Pancreas (tissue), 10 donors: Measurements from ENCODE around the gene ACTG2. TPM values are rescaled to one million over a fixed set of nuclear protein-coding genes. Genes with fewer than 3 reads are reported as not detected.
A peak's percentile ranks its signal among the peaks of the same experiment; 100 is the strongest.

Experiments used
- ATAC-seq, 4 donors: fragments of 200-7000 bp; cut with Tn5 transposase; one replicate each; pipeline versions ENCODE4 v1.8.0 to v1.9.1; 2020; ENCODE audit warnings: mild to moderate bottlenecking in 4 of 4, moderate library complexity in 4 of 4
- DNase-seq, 6 donors: peaks; one replicate each; pipeline ENCODE4 v3.0.0-alpha.2; 2020
- FAIRE-seq: peaks from 2 replicates; lab custom pipeline; 2012; peaks lifted over from hg19 to GRCh38; lab: Jason Lieb, UNC
- H3K27ac ChIP-seq, 4 donors: fragments of 200-600 bp; sonication (generic); 1 replicate in 3 of 4; 2 replicates in 1 of 4; pipeline versions ENCODE4 v1.5.0 to v1.8.0; 2020
- H3K27me3 ChIP-seq, 4 donors: fragments of 200-600 bp; one replicate each; pipeline ENCODE4 v1.8.0; 2021
- H3K36me3 ChIP-seq, 3 donors: fragments of 200-600 bp; sonication (generic) in 1 of 3; one replicate each; pipeline versions ENCODE4 v1.5.0 to v1.8.0; 2020 to 2021
- H3K4me1 ChIP-seq, 3 donors: fragments of 200-600 bp; one replicate each; pipeline ENCODE4 v1.8.0; 2021
- H3K4me3 ChIP-seq, 4 donors: fragments of 200-600 bp; sonication (generic) in 2 of 4; one replicate each; pipeline versions ENCODE4 v1.5.0 to v1.8.0; 2020 to 2021
- H3K9me3 ChIP-seq, 4 donors: fragments of 200-600 bp; one replicate each; pipeline ENCODE4 v1.8.0; 2021
- CTCF ChIP-seq, 4 donors: fragments of 200-600 bp; sonication (generic) in 3 of 4; IDR thresholded peaks; one replicate each; pipeline versions ENCODE4 v1.5.0 to v1.8.0; 2021; ENCODE audit warnings: antibody characterized with exemption in 4 of 4
- WGBS, 2 donors: extraction: QIAGEN DNeasy Blood & Tissue Kit; methylation state at CpG; one replicate each; pipeline ENCODE4 v1.1.7; 2013; 5-methylcytosine and 5-hydroxymethylcytosine counted together
- intact Hi-C, 3 donors: fragments of 100-400 bp; cut with DNase I; formaldehyde crosslinking; loops; one replicate each; pipeline versions ENCODE4 v1.11.1 to v1.14.2; 2022
- polyA plus RNA-seq, 2 donors: library from polyadenylated mRNA; stranded (reverse); fragments of 200-250 nt; gene quantifications; one replicate each; pipeline ENCODE4 v1.2.3, GENCODE V29; 2013
- total RNA-seq, 6 donors: library from RNA; stranded (reverse); fragmentation: NEBNext Ultra II Directional in 4 of 6; extraction: Animal tissue kit (Norgen Biotek cat#: 25700) in 4 of 6; gene quantifications; one replicate each; pipeline versions ENCODE4 v1.2.1 to v1.2.4, GENCODE V29; 2021 to 2023
- donor health status: healthy with polysubstance abuse.
- donor health status: DM: no; HTN: no; CAD: no; lungs with moderate emphysema.
- donor health status: DM: no; HTN: no; CAD: no.
- donor health status: control.
- donor health status: control.
- donor health status: Bipolar disorder and iron deficiency.
- donor health status: DM: yes; HTN: yes; CAD: no.
- donor health status: DM: no; HTN: no; CAD: no.
- donor health status: DM: no; HTN: no; CAD: no.
- donor health status: DM: yes; HTN: yes; CAD: no.

Gene ACTG2
- total and polyA plus RNA-seq, 8 donors = 0.28 to 76.3 (median 1.7) TPM

- Histone ChIP-seq H3K27me3 (no peaks in the 10 kb centered on the region), H3K4me3 (no peak overlapping the region), H3K9me3 (no peaks in the 10 kb centered on the region), H3K27ac (no peak overlapping the region), H3K36me3 (no peaks in the 10 kb centered on the region), H3K4me1 (no peaks in the 10 kb centered on the region)
- 38 to 40% methylated on average over 5 of the region's 5 CpGs for WGBS, 2 donors
- ATAC-seq (peak in 3 of 4 donors; percentile 49 to 74 (median 63)), FAIRE-seq (no peak), DNase-seq (no peak)
- TF ChIP-seq CTCF (IDR thresholded peaks at IDR 0.05) = no peak
- intact Hi-C loops = no loop called here
These were observed 15.1 kb downstream of the ACTG2 start for GRCh38 chr2:73907840-73908452.

DNA sequence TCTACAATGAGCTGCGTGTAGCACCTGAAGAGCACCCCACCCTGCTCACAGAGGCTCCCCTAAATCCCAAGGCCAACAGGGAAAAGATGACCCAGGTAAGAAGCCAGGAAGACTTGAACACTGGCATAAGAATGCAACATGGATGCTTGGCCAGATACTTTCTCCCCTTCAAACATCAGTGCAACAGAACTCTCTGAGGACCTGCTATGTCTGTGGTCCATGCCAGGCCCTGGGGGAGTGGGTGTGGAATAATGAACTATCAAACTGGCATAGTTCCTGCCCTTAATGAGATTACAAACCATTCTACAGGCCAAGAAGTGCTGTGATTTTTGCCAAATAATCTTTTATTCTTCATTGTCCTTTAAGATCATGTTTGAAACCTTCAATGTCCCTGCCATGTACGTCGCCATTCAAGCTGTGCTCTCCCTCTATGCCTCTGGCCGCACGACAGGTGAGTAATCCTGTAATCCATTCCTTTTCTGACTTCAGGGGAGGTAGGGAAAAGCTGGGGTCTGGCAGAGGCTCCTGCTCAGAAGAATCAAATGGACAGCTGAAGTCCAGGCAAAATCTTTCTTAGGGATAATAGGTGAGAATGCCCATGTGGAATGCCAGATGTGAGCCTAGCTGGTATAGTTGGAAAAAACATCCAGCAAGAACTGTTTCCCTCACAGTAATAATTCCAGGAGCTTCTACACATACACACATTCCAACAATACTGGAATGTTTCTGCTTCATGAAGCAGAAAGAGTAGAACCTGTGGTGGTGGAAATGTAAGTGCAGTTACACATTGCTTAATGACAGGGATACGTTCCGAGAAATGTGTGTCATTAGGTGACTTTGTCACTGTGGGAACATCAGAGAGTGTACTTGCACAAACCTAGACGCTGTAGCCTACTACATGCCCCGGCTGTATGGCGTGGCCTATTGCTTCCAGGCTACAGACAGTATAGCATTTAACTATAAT, 16.2 kb downstream of the ACTG2 start:
- H3K27ac ChIP-seq = no peak overlapping the region

DNA sequence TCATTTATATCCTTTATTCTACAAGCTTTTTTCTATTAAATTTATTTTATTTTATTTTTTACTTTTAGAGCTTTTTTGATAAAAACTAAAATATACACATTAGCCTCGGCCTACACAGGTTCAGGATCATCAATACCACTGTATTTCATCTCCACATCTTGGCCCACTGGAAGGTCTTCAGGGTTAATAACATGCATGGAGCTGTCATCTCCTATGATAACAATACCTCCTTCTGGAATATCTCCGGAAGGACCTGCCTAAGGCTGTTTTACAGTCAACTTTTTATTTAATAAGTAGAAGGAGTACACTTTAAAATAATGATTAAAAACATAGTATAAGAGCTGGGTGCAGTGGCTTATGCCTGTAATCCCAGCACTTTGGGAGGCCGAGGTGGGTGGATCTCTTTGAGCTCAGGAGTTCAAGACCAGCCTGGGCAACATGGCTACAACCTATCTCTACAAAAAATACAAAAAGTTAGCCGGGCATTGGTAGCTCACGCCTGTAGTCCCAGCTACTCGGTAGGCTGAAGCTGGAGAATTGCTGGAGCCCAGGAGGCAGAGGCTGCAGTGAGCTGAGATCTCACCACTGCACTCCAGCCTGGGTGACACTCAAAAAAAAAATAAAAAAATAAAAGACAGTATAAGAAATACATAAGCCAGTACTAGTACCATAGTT, 18.2 kb downstream of the ACTG2 start:
- intact Hi-C loops = no loop called here
- no peak for DNase-seq
- no peak for TF ChIP-seq CTCF (IDR thresholded peaks at IDR 0.05)
- H3K27me3 ChIP-seq = no peaks in the 10 kb centered on the region
- no peaks in the 10 kb centered on the region for H3K36me3 ChIP-seq
- H3K9me3 ChIP-seq = no peaks in the 10 kb centered on the region
- no peak overlapping the region for H3K4me3 ChIP-seq
- H3K4me1 ChIP-seq = no peaks in the 10 kb centered on the region
- no peak for ATAC-seq
- no peak overlapping the region for H3K27ac ChIP-seq
- FAIRE-seq = no peak
- WGBS, 2 donors = 63 to 68% methylated on average over 6 of the region's 6 CpGs

More for the DNA sequence above, 16.2 kb downstream of the ACTG2 start:
- intact Hi-C loops = no loop called here
- H3K27me3 ChIP-seq = no peaks in the 10 kb centered on the region
- H3K36me3 ChIP-seq = no peaks in the 10 kb centered on the region
- no peaks in the 10 kb centered on the region for H3K4me1 ChIP-seq
- DNase-seq (no peak), FAIRE-seq (no peak), ATAC-seq (peak in 1 of 4 donors; percentile 34)
- H3K9me3 ChIP-seq = no peaks in the 10 kb centered on the region
- WGBS, 2 donors = 71 to 77% methylated on average over 10 of the region's 10 CpGs
- no peak overlapping the region for H3K4me3 ChIP-seq
- TF ChIP-seq CTCF (IDR thresholded peaks at IDR 0.05) = no peak

DNA sequence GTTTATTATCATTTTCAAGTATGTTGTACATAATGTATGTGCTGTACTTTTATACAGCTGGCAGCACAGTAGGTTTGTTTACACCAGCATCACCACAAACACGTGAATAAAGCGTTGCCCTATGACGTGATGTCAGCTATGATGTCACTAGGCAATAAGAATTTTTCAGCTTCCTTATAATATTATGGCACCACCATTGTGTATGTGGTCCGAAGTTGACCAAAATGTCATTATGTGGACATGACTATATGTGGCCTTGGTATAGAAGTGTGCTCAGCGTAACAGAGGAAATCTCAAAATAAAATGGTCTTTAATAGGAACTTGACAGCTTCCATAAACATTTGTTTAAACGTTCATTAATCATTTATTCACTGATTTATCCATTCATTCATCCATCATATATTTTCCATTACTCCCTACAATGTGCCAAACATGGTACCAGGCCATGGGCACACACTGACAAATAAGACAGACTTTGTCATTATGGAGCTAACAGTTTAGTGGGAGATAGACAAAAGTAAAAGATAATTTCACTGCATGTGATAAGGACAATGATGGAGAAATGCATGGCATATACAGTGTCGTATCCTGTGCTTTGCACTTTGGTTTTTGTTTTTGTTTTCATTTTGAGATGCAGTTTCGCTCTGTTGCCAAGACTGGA, 18.9 kb downstream of the ACTG2 start:
- FAIRE-seq = no peak
- Histone ChIP-seq H3K4me1 (no peaks in the 10 kb centered on the region), H3K27me3 (no peaks in the 10 kb centered on the region), H3K36me3 (no peaks in the 10 kb centered on the region), H3K4me3 (no peak overlapping the region), H3K9me3 (no peaks in the 10 kb centered on the region), H3K27ac (no peak overlapping the region)
- 65 to 78% methylated on average over 8 of the region's 8 CpGs for whole genome bisulfite sequencing, 2 donors
- no peak for ATAC-seq
- no peak for DNase-seq
- intact Hi-C loops = no loop called here
- no peak for TF ChIP-seq CTCF (IDR thresholded peaks at IDR 0.05)
